ENCODE results near the gene GOLPH3L. TPM values are rescaled to one million over a fixed set of nuclear protein-coding genes. Genes with fewer than 3 reads are reported as not detected.
A peak's percentile ranks its signal among the peaks of the same experiment; 100 is the strongest.

Gene GOLPH3L
- polyA plus RNA-seq, 2 of the 4 experiments (the other 2 are of a cell fraction): 32.3 to 41.8 TPM

GRCh38 chr1:150629115-150629928 is 67.6 kb downstream of the GOLPH3L start, which contains the start of gene ENSA (continued):
- no peak for TF ChIP-seq ZSCAN20 (CRISPR knock-in tag; IDR thresholded peaks at IDR 0.05)
- no peak for TF ChIP-seq KDM1A (IDR thresholded peaks at IDR 0.05; ENCODE audit: low read depth)
- no peak for TF ChIP-seq NFE2L2 (conservative IDR thresholded peaks at IDR 0.05; ENCODE audit: low read length)
- TF ChIP-seq GATA3 (IDR thresholded peaks at IDR 0.05; ENCODE audit: borderline replicate concordance): no peak
- no peak for TF ChIP-seq FOSB (CRISPR knock-in tag; IDR thresholded peaks at IDR 0.05)
- peak; percentile 58 for TF ChIP-seq POLR2A (IDR thresholded peaks at IDR 0.05; ENCODE audit: low read length)
- 0 out of 2 replicates have a peak, but pooled peaks have one; percentile 67 for TF ChIP-seq E2F6 (IDR thresholded peaks at IDR 0.05; ENCODE audit: borderline replicate concordance, low read depth)
- TF ChIP-seq EHMT2 (IDR thresholded peaks at IDR 0.05; ENCODE audit: low read depth): no peak
- no peak for TF ChIP-seq NR3C1 (IDR thresholded peaks at IDR 0.05)

- TF ChIP-seq HMGXB4 (CRISPR knock-in tag; IDR thresholded peaks at IDR 0.05; ENCODE audit: borderline replicate concordance) (no peak), EHMT2 (IDR thresholded peaks at IDR 0.05; ENCODE audit: low read depth) (no peak), RAD21 (conservative IDR thresholded peaks at IDR 0.05 in 1 of 2, IDR thresholded peaks at IDR 0.05 in 1 of 2) (no peak), JUN (IDR thresholded peaks at IDR 0.05) (no peak), MAX (IDR thresholded peaks at IDR 0.05) (no peak), CBX2 (IDR thresholded peaks at IDR 0.05; ENCODE audit: borderline replicate concordance, low read depth) (no peak), PHF8 (IDR thresholded peaks at IDR 0.05; ENCODE audit: borderline replicate concordance, low read depth) (no peak), REST (IDR thresholded peaks at IDR 0.05) (no peak), JUNB (IDR thresholded peaks at IDR 0.05) (no peak), FOSB (CRISPR knock-in tag; IDR thresholded peaks at IDR 0.05) (no peak), ZNF302 (CRISPR knock-in tag; IDR thresholded peaks at IDR 0.05) (no peak), TFCP2L1 (CRISPR knock-in tag; IDR thresholded peaks at IDR 0.05) (no peak), BHLHE40 (IDR thresholded peaks at IDR 0.05; ENCODE audit: low read depth, low read length) (no peak), KDM1A (IDR thresholded peaks at IDR 0.05; ENCODE audit: low read depth) (no peak), EHF (CRISPR knock-in tag; IDR thresholded peaks at IDR 0.05) (no peak), HEYL (CRISPR knock-in tag; IDR thresholded peaks at IDR 0.05) (no peak)
- peaks cover 13% of the 10 kb centered on the region; the same call in 2 of the 3 replicates for H3K4me1 ChIP-seq
- ChIA-PET POLR2A (interaction anchor here (0.6 to 2.8 kb wide), 10 partner anchors 14 to 301 kb away, joined by 3 to 53 read pairs (median 8); partner anchors contain the start of genes GOLPH3L and MCL1), CTCF (interaction anchor here (0.9 to 15.3 kb wide), 9 partner anchors 8 to 463 kb away, joined by 3 to 210 read pairs (median 4); no protein-coding TSS in a partner anchor)
- H3K4me2 ChIP-seq: peak overlapping the region; percentile 73
- H3K27ac ChIP-seq: peak overlapping the region; percentile 85 to 95
- DNase-seq (ENCODE audit: low read depth in 1 of 2, low spot score in 1 of 2) (no peak), ATAC-seq (no peak), FAIRE-seq (no peak)
- H3K4me3 ChIP-seq: peak overlapping the region; percentile 62
- no peaks in the 10 kb centered on the region for H3K9me3 ChIP-seq
- WGBS (ENCODE audit: missing lambda C conversion rate): 3% methylated on average over 9 of the region's 9 CpGs
These were observed 68.2 kb downstream of the GOLPH3L start for GRCh38 chr1:150628766-150629114.

Data from A549 (cell line).